Right lobe of liver (tissue), 6 donors: Measurements from ENCODE around the gene CTIF. TPM values are rescaled to one million over a fixed set of nuclear protein-coding genes. Genes with fewer than 3 reads are reported as not detected.

Experiments
- ATAC-seq, 4 donors: fragments of 200-7000 bp; cut with Tn5 transposase; one replicate each; pipeline ENCODE4 v1.9.1; 2020; ENCODE audit warnings: mild to moderate bottlenecking in 4 of 4, moderate library complexity in 4 of 4
- DNase-seq, 3 donors: peaks; one replicate each; pipeline ENCODE4 v3.0.0-alpha.2; 2020
- H3K27ac ChIP-seq, 3 donors: fragments of 200-600 bp; one replicate each; pipeline ENCODE4 v1.8.0; 2022
- H3K27me3 ChIP-seq, 2 donors: fragments of 200-600 bp; one replicate each; pipeline ENCODE4 v1.8.0; 2022
- H3K36me3 ChIP-seq, 4 donors: fragments of 200-600 bp; sonication (generic) in 1 of 4; one replicate each; pipeline versions ENCODE4 v1.5.1 to v1.8.0; 2017 to 2022; ENCODE audit warnings: control low read depth in 1 of 4
- H3K4me1 ChIP-seq, 4 donors: fragments of 200-600 bp; sonication (generic) in 1 of 4; one replicate each; pipeline versions ENCODE4 v1.5.1 to v1.8.0; 2017 to 2022; ENCODE audit warnings: control low read depth in 1 of 4
- H3K4me3 ChIP-seq, 3 donors: fragments of 200-600 bp; one replicate each; pipeline ENCODE4 v1.8.0; 2022
- H3K9me3 ChIP-seq, 4 donors: fragments of 200-600 bp; sonication (generic) in 1 of 4; one replicate each; pipeline versions ENCODE4 v1.5.1 to v1.8.0; 2017 to 2022; ENCODE audit warnings: control low read depth in 1 of 4
- POLR2A ChIP-seq: fragments of 450-650 bp; IDR thresholded peaks from one replicate; pipeline ENCODE4 v1.6.1; 2017; ENCODE audit warnings: antibody characterized with exemption, mild to moderate bottlenecking
- WGBS: methylation state at CpG from one replicate; pipeline ENCODE4 v1.1.6; 2018; ENCODE audit warnings: low coverage, low lambda C conversion rate; ENCODE audit not compliant: insufficient coverage; ENCODE audit errors: missing lambda C conversion rate; 5-methylcytosine and 5-hydroxymethylcytosine counted together
- intact Hi-C, 2 donors: fragments of 100-400 bp; cut with DNase I; formaldehyde crosslinking; loops; one replicate each; pipeline versions ENCODE4 v1.11.2 to v1.14.1; 2022
- total RNA-seq, 6 experiments: library from RNA; depleted of rRNA in 2 of 6; stranded (reverse); fragments of >200 nt in 2 of 6; fragmentation: NEBNext Ultra II Directional in 3 of 6; extraction: Animal tissue kit (Norgen Biotek cat#: 25700) in 3 of 6; gene quantifications; one replicate each; pipeline versions ENCODE4 v1.1.0 to v1.2.4, GENCODE V29; 2016 to 2023
- TF ChIP-seq, protein P1 (sequence below), 4 donors: fragments of 200-600 bp in 3 of 4; fragments of 450-650 bp in 1 of 4; IDR thresholded peaks; one replicate each; pipeline versions ENCODE4 v1.5.1 to v1.8.0; 2016 to 2022; ENCODE audit warnings: antibody characterized with exemption in 4 of 4, mild to moderate bottlenecking in 2 of 4
- donor health status: DM: no; HTN: yes; CAD: no.
- donor health status: DM: no; HTN: no; CAD: no.
- donor health status: DM: no; HTN: no; CAD: no.
- donor health status: DM: no; HTN: yes; CAD: no.
- donor health status: DM: no; HTN: yes; CAD: no.

The CTIF gene
- total RNA-seq, 6 experiments from 2014 or later, result 29.0 to 60.6 (median 43.1) TPM

DNA sequence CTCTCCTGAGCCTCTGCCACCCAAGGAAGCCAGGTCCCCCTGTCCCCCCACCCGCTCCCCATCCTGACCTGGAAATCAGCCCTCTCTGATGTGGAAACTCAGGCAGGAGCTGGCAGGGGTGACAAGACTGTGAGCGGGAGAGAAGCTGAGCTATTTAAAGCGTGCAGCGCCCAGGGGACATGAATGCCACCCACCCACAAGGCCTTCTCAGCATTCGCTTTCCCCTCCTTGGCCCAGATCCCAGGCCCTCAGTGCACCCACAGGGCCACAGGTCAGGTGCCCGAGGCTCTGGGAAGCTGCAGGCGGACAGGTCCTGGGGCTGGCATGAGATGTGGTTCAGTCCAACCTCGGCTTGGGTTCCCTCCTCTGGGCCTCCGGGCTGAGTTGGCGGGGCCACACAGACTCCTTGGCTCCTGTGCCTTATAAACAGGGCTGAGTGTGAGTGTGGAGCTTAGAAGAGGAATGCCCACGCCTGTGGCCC lies 243.6 kb downstream of the CTIF start:
- Histone ChIP-seq H3K27me3 (no peaks in the 10 kb centered on the region), H3K9me3 (no peaks in the 10 kb centered on the region), H3K36me3 (peaks cover 0 to 2% (median 0%) of the 10 kb centered on the region in 4 donors), H3K4me3 (peak overlapping the region in 2 of 3 donors; percentile 31 to 32), H3K4me1 (peaks cover 0 to 61% (median 25%) of the 10 kb centered on the region in 4 donors), H3K27ac (peak overlapping the region; percentile 90 to 96 (median 94))
- no peak for TF ChIP-seq POLR2A
- 21% methylated on average over 6 of the region's 11 CpGs for WGBS
- intact Hi-C loops, result loop anchor here (10.0 kb wide), 2 partner anchors 152 to 162 kb away; no protein-coding TSS in a partner anchor
- DNase-seq, result peak; percentile 47 to 85 (median 81)
- ATAC-seq, result peak; percentile 2 to 28 (median 15)

DNA sequence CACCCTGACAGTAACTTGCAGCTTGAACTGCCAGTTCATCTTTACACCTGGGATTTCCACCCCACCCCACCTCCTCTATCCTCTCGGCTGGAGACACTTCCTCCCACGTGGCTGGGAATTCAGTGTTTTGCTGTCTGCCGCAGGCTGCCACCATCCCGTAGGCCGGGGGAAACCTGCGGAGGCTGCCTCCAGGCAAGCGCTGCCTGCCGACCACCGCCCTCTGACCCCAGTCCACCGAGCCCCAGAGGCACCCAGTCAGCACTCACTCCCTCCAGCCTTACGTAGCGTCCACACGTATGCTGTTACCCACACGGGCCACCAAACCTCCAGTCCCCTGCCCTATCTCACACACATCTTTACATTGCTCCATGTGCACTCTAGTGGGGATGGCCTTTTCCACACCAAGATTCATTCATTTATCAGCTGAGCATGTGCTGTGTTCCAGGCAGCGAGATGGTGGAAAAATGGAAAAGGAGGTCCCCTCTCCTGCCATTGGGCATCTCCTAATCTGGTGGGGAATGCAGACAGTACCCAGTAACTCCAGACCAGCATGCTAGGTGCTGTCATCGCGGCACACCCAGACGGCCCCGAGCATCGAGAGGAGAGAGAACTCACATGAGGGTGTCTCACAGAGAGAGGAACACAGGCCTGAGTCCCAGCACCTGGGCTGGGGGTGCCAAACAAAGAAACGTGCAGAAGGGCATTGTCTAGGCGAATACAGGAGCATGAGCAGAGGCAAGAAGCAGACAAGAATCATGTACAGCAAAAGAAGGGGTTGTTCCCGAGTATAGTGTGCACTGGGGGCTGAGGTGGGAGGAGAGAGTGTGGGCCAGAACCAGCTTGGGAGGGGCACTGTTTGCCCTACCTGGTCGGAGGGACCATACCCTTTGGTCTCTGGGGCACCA lies 245.0 kb downstream of the CTIF start:
- Histone ChIP-seq H3K4me1 (peaks cover 0 to 48% (median 20%) of the 10 kb centered on the region in 4 donors), H3K27me3 (no peaks in the 10 kb centered on the region), H3K4me3 (no peak overlapping the region), H3K9me3 (no peaks in the 10 kb centered on the region), H3K27ac (peak overlapping the region in 1 of 3 donors; percentile 90), H3K36me3 (peaks cover 0 to 2% (median 0%) of the 10 kb centered on the region in 4 donors)
- peak in 1 of 3 donors; percentile 37 for DNase-seq
- intact Hi-C loops, result loop anchor here (10.0 kb wide), 2 partner anchors 151 to 161 kb away; no protein-coding TSS in a partner anchor
- TF ChIP-seq, protein P1, sequence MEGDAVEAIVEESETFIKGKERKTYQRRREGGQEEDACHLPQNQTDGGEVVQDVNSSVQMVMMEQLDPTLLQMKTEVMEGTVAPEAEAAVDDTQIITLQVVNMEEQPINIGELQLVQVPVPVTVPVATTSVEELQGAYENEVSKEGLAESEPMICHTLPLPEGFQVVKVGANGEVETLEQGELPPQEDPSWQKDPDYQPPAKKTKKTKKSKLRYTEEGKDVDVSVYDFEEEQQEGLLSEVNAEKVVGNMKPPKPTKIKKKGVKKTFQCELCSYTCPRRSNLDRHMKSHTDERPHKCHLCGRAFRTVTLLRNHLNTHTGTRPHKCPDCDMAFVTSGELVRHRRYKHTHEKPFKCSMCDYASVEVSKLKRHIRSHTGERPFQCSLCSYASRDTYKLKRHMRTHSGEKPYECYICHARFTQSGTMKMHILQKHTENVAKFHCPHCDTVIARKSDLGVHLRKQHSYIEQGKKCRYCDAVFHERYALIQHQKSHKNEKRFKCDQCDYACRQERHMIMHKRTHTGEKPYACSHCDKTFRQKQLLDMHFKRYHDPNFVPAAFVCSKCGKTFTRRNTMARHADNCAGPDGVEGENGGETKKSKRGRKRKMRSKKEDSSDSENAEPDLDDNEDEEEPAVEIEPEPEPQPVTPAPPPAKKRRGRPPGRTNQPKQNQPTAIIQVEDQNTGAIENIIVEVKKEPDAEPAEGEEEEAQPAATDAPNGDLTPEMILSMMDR (IDR thresholded peaks at IDR 0.05), result no peak
- TF ChIP-seq POLR2A, result no peak
- WGBS, result 97% methylated on average over 11 of the region's 24 CpGs
- ATAC-seq, result no peak

DNA sequence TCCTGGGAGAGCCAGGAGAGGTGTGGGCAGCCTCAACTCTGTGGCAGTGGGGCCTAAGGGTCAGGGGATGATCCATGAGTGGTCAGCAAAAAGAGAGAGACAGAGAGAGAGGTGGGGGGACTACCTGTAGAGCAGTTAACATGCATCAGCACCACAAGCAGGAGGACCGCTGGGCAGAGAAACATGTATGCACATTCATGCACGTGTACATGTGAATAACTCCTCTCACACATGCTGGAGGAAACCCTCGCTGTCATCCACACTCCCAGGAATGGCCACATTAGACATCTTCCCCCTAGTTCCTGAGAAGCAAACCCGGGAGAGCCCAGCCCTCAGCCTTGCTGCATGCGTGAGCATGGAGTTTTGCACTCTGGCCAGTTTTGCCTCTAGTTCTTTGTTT lies 245.8 kb downstream of the CTIF start:
- no peak for ATAC-seq
- intact Hi-C loops, result loop anchor here (10.0 kb wide), 2 partner anchors 150 to 160 kb away; no protein-coding TSS in a partner anchor
- Histone ChIP-seq H3K4me3 (no peak overlapping the region), H3K4me1 (peaks cover 0 to 47% (median 17%) of the 10 kb centered on the region in 4 donors), H3K9me3 (no peaks in the 10 kb centered on the region), H3K36me3 (peaks cover 0 to 2% (median 0%) of the 10 kb centered on the region in 4 donors), H3K27me3 (no peaks in the 10 kb centered on the region), H3K27ac (no peak overlapping the region)
- no peak for TF ChIP-seq POLR2A
- DNase-seq, result peak in 2 of 3 donors; percentile 21 to 24
- WGBS, result no CpG with 5 or more reads among the region's 5 CpGs

DNA sequence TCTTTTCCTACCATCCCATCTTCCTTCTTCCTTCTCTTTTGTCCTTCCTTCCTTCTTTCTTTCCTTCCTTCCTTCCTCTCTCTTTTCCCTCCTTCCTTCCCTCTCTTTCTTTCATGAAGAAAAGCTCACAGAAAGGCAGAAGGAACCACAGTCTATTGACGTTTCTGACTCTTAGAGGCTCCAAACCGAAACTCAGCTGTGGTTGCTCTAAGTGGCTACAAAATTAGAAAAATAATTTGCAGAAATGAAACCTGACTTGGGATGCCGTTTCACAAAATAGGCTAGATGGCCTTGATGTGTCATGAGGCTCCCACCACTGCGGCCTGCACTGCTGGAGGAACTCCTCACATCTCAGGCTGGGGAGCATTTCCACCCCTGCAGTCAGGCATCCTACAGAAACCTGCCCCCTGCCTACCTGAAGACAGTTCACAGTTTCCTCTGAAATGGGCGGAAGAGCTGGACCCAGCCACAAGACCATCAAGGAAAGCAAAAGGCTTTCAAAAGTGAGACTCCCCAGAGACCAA lies 246.3 kb downstream of the CTIF start:
- ATAC-seq (no peak), DNase-seq (peak; percentile 29 to 56 (median 40))
- H3K27me3 ChIP-seq, result no peaks in the 10 kb centered on the region
- intact Hi-C loops, result loop anchor here (10.0 kb wide), 2 partner anchors 150 to 160 kb away; no protein-coding TSS in a partner anchor
- no peaks in the 10 kb centered on the region for H3K9me3 ChIP-seq
- peaks cover 0 to 42% (median 14%) of the 10 kb centered on the region in 4 donors for H3K4me1 ChIP-seq
- no peak overlapping the region for H3K27ac ChIP-seq
- 38% methylated on average over 4 of the region's 5 CpGs for WGBS
- no peak overlapping the region for H3K4me3 ChIP-seq
- TF ChIP-seq POLR2A, result no peak
- TF ChIP-seq, protein P1 (IDR thresholded peaks at IDR 0.05), result no peak
- H3K36me3 ChIP-seq, result peaks cover 0 to 2% (median 0%) of the 10 kb centered on the region in 4 donors

DNA sequence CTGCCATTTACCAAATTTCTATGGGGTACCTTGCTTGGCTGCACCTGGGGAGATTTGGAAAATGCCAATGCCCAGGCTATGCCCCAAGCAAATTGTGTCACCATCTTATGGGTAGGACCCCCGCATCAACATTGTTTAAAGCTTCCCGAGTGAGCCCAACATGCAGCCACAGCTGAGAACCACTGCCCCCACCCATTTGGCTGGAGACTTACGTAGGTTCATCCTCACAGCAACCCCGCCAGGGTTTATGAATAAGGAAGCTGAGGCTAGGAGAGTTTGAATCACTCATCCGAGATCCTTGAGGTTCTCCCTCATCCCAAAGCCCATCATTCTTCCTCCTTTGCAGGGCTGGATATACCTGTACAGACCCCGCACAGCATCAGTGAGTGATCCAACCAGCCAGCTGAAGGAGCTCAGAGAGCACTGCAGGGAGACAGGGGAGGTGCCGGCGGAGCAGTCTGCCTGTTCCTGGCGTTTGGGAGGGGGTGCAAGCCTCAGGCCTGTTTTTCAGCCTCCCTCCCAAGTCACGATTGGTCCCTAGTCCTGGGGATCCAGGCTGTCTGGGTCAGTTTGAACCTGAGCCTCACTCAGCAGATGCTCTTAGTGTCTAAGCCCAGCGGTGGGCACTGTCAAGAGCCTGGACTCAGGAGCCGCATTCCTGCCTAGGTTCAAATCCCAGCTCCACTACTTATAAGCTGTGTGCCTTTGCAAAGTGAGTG lies 247.1 kb downstream of the CTIF start:
- no peak overlapping the region for H3K27ac ChIP-seq
- no peaks in the 10 kb centered on the region for H3K27me3 ChIP-seq
- intact Hi-C loops, result loop anchor here (10.0 kb wide), 2 partner anchors 149 to 159 kb away; no protein-coding TSS in a partner anchor
- peaks cover 0 to 34% (median 8%) of the 10 kb centered on the region in 4 donors for H3K4me1 ChIP-seq
- ATAC-seq (no peak), DNase-seq (peak; percentile 15 to 21 (median 20))
- no peaks in the 10 kb centered on the region for H3K9me3 ChIP-seq
- no peak overlapping the region for H3K4me3 ChIP-seq
- peaks cover 0 to 2% (median 0%) of the 10 kb centered on the region in 4 donors for H3K36me3 ChIP-seq
- TF ChIP-seq, protein P1 (IDR thresholded peaks at IDR 0.05), result no peak
- WGBS, result 93% methylated on average over 2 of the region's 12 CpGs
